GM23248 (cell line): Measurements from ENCODE around the gene ASTN1.

Source experiments
- EZH2 ChIP-seq: fragments of 200-600 bp; sonication (generic); IDR thresholded peaks from 2 replicates; pipeline ENCODE4 v1.6.1; 2018; ENCODE audit warnings: antibody characterized with exemption, mild to moderate bottlenecking; ENCODE audit not compliant: insufficient read depth, poor library complexity, severe bottlenecking
- EZH2phosphoT487 ChIP-seq: fragments of 200-600 bp; sonication (generic); IDR thresholded peaks from 2 replicates; pipeline ENCODE4 v1.6.1; 2018; ENCODE audit warnings: antibody characterized with exemption, moderate library complexity, mild to moderate bottlenecking, low read depth; ENCODE audit not compliant: insufficient read depth

GRCh38 chr1:177209357-177209756, 44.8 kb upstream of the ASTN1 start:
- TF ChIP-seq EZH2phosphoT487 (no peak; the same call in 1 of the 2 replicates), EZH2 (no peak)
